ENCODE measurements around the gene UBE2G1.

- TF ChIP-seq CTCF (optimal IDR thresholded peaks at IDR 0.05 in 1 of 3, IDR thresholded peaks at IDR 0.05 in 1 of 3, conservative IDR thresholded peaks at IDR 0.05 in 1 of 3; ENCODE audit: extremely low read depth in 1 of 3, insufficient read depth in 2 of 3, low read length in 3 of 3) (no peak), EZH2 (IDR thresholded peaks at IDR 0.05; ENCODE audit: low read length) (no peak)
Observed at GRCh38 chr17:4310354-4311060, 56.0 kb downstream of the UBE2G1 start.
